ENCODE measurements around the gene SPACA6.

The SPACA6 gene

DNA sequence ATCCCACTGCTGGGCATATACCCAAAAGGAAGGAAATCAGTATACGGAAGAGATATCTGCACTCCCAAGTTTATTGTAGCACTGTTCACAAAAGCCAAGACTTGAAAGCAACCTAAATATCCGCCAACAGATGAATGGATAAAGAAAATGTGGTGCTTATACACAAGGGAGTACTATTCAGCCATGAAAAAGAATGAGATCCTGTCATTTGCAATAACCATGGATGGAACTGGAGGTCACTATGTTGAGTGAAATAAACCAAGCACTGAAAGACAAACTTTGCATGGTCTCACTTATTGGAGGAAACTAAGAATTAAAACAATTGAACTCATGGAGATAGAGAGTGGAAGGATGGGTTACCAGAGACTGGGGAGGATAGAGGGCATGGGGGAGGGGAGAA lies 40.0 kb upstream of the SPACA6 start:
- DNase-seq (ENCODE audit: low spot score) = no peak
- in situ Hi-C loops (cut with MboI; ENCODE audit: low pct_unique_long_range_greater_than_20kb, low sequenced_read_pairs, unreplicated experiment) = loop anchor here (5.0 to 25.0 kb wide), 4 partner anchors 46 to 491 kb away; partner anchors contain the start of genes CEACAM18 and VSIG10L
- TF ChIP-seq, protein P1, sequence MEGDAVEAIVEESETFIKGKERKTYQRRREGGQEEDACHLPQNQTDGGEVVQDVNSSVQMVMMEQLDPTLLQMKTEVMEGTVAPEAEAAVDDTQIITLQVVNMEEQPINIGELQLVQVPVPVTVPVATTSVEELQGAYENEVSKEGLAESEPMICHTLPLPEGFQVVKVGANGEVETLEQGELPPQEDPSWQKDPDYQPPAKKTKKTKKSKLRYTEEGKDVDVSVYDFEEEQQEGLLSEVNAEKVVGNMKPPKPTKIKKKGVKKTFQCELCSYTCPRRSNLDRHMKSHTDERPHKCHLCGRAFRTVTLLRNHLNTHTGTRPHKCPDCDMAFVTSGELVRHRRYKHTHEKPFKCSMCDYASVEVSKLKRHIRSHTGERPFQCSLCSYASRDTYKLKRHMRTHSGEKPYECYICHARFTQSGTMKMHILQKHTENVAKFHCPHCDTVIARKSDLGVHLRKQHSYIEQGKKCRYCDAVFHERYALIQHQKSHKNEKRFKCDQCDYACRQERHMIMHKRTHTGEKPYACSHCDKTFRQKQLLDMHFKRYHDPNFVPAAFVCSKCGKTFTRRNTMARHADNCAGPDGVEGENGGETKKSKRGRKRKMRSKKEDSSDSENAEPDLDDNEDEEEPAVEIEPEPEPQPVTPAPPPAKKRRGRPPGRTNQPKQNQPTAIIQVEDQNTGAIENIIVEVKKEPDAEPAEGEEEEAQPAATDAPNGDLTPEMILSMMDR (IDR thresholded peaks at IDR 0.05; ENCODE audit: extremely low read depth, insufficient read depth, missing control alignments) = no peak

DNA sequence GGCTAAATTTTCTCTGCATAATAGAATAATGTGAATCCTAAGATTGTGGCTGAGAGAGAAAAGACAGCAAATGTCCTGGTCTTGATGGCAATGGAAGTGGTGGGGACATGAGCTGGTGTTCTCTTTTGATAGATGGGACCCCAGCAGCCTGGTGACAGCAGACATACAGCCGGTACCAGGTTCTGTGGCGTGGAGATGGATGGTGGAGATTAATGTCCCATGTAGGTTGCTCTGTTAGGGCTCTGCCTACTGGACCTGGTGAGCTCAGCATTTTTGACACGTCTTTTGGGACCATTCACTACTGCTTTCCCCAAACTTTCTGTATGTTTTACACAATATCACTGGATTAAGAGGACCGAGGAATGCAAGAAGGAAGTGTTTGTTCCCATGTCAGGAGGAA lies 38.3 kb upstream of the SPACA6 start:
- no peak for DNase-seq (ENCODE audit: low spot score)
- in situ Hi-C loops (cut with MboI; ENCODE audit: low pct_unique_long_range_greater_than_20kb, low sequenced_read_pairs, unreplicated experiment) = loop anchor here (5.0 to 25.0 kb wide), 4 partner anchors 47 to 492 kb away; partner anchors contain the start of genes CEACAM18 and VSIG10L
- TF ChIP-seq, protein P1 (IDR thresholded peaks at IDR 0.05; ENCODE audit: extremely low read depth, insufficient read depth, missing control alignments) = no peak

DNA sequence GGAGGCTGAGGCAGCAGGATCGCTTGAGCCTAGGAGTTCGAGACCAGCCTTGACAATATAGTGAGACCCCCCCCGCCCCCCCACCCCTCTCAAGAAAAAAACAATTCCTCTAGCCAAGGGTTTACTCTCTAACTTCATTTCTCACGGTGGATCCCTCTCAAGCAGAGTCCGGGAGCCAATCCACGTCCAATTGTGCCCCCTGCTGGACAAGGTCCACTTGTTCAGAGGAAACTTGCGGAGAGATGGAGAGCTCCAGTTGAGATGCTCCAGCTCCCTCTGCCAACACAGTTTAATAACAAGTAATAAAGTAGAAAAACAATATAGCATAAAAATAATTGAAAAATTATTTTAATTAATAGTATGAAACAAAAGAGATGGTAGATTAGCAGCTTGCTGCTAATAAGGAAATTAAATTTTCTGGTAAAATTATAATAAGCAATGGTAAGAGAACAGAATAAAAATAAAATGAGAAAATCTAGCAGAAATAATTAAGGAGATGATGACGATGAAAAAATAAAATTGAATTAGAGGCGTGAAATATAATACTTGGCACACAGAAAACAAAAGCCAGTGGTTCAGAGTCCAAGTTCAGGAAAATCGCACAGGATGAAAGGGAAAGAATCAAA lies 32.0 kb upstream of the SPACA6 start:
- TF ChIP-seq, protein P1 (IDR thresholded peaks at IDR 0.05; ENCODE audit: extremely low read depth, insufficient read depth, missing control alignments) = peak; percentile 77
- DNase-seq (ENCODE audit: low spot score) = peak; percentile 46
- in situ Hi-C loops (cut with MboI; ENCODE audit: low pct_unique_long_range_greater_than_20kb, low sequenced_read_pairs, unreplicated experiment) = loop anchor here (25.0 kb wide), 2 partner anchors 324 to 499 kb away; partner anchors contain the start of gene VSIG10L

DNA sequence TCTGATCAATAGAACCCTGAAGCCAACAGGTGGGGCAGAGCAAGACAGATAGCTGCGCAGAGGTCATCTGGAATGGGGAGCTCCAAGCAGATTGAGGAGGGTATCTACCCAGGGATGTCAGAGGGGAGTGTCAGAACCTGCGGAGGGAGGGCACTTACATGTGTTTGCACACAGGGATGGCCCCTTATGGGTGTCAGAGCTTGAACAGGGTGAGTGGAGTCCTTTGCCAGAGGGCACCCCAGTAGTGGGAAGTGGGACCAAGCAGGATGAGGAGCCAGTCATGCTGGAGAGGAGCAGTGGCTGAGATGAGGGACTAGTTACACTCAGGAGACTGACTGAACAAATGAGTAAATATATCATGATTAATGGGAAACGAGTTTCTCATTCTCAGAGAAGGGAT lies 29.5 kb upstream of the SPACA6 start:
- TF ChIP-seq, protein P1 (IDR thresholded peaks at IDR 0.05; ENCODE audit: extremely low read depth, insufficient read depth, missing control alignments) = no peak
- in situ Hi-C loops (cut with MboI; ENCODE audit: low pct_unique_long_range_greater_than_20kb, low sequenced_read_pairs, unreplicated experiment) = loop anchor here (25.0 kb wide), 2 partner anchors 326 to 501 kb away; partner anchors contain the start of gene VSIG10L
- no peak for DNase-seq (ENCODE audit: low spot score)

DNA sequence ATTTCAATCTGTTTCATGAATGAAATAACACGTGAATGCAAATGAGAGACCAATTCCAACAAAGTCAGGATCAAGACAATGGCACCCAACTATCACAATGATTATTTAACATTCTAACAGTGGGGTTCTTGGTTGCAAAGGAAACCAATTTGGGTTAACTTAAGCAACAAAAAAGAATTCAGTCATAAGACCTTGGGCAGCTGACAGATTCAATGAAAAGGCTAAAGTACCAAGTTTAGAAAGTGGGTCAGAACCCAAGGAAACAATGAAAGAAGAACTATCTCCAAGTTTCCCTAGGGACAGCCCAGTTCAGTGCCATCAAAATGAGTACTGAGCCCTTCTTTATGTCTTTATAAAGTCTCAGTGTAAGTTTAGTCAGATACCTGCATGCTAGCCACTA lies 29.0 kb upstream of the SPACA6 start:
- DNase-seq (ENCODE audit: low spot score) = no peak
- in situ Hi-C loops (cut with MboI; ENCODE audit: low pct_unique_long_range_greater_than_20kb, low sequenced_read_pairs, unreplicated experiment) = loop anchor here (25.0 kb wide), 2 partner anchors 327 to 502 kb away; partner anchors contain the start of gene VSIG10L
- TF ChIP-seq, protein P1 (IDR thresholded peaks at IDR 0.05; ENCODE audit: extremely low read depth, insufficient read depth, missing control alignments) = no peak

DNA sequence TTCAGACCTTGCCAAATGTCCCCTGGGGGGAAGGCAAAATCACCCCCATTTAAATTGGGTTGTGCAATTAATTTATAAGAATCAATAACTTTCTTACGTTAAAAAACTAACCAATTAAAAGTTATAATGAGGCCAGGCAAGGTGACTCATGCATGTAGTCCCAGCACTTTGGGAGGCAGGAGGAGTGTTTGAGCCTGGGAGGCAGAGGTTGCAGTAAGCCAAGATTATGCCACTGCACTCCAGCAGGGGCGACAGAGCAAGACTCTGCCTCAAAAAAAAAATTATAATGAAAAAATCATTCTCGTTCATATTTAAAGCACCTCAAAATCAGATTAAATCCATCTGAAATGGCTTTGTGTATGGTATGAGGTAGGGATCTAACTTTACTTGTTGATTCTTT lies 28.1 kb upstream of the SPACA6 start:
- no peak for DNase-seq (ENCODE audit: low spot score)
- TF ChIP-seq, protein P1 (IDR thresholded peaks at IDR 0.05; ENCODE audit: extremely low read depth, insufficient read depth, missing control alignments) = no peak
- in situ Hi-C loops (cut with MboI; ENCODE audit: low pct_unique_long_range_greater_than_20kb, low sequenced_read_pairs, unreplicated experiment) = loop anchor here (25.0 kb wide), 2 partner anchors 328 to 503 kb away; partner anchors contain the start of gene VSIG10L
